Effector memory CD4-positive, alpha-beta T cell (primary cell): ENCODE measurements around the gene NLRP6.
"Not testable (repeated sequence)": the region's sequence is repeated elsewhere in the genome, so short reads cannot be mapped to it uniquely, and the experiment has no call there.

Experiments used
- DNase-seq, 3 donors: peaks; one replicate each; pipeline ENCODE4 v3.0.0-alpha.2; 2020
- H3K27ac ChIP-seq: 2 replicates; pipeline ENCODE4 v1.7.0; 2013; ENCODE audit warnings: mild to moderate bottlenecking, low read length, moderate library complexity; ENCODE audit not compliant: insufficient read depth, poor library complexity, severe bottlenecking
- H3K27me3 ChIP-seq: replicated peaks from 2 replicates; pipeline ENCODE4 v1.7.0; 2013; ENCODE audit warnings: mild to moderate bottlenecking, low read length; ENCODE audit not compliant: insufficient read depth, control insufficient read depth, poor library complexity, severe bottlenecking
- H3K36me3 ChIP-seq: 2 replicates; pipeline ENCODE4 v1.7.0; 2013; ENCODE audit warnings: mild to moderate bottlenecking, low read length, moderate library complexity; ENCODE audit not compliant: control insufficient read depth, insufficient read depth
- H3K4me1 ChIP-seq: 2 replicates; pipeline ENCODE4 v1.7.0; 2013; ENCODE audit warnings: low read length, mild to moderate bottlenecking; ENCODE audit not compliant: control insufficient read depth, insufficient read depth, poor library complexity, severe bottlenecking
- H3K4me3 ChIP-seq: 2 replicates; pipeline ENCODE4 v1.7.0; 2013; ENCODE audit warnings: low read length, low read depth, mild to moderate bottlenecking; ENCODE audit not compliant: insufficient read depth, poor library complexity, severe bottlenecking
- H3K9me3 ChIP-seq: 2 replicates; pipeline ENCODE4 v1.7.0; 2013; ENCODE audit warnings: mild to moderate bottlenecking, low read length, moderate library complexity; ENCODE audit not compliant: control insufficient read depth

Gene NLRP6

DNA sequence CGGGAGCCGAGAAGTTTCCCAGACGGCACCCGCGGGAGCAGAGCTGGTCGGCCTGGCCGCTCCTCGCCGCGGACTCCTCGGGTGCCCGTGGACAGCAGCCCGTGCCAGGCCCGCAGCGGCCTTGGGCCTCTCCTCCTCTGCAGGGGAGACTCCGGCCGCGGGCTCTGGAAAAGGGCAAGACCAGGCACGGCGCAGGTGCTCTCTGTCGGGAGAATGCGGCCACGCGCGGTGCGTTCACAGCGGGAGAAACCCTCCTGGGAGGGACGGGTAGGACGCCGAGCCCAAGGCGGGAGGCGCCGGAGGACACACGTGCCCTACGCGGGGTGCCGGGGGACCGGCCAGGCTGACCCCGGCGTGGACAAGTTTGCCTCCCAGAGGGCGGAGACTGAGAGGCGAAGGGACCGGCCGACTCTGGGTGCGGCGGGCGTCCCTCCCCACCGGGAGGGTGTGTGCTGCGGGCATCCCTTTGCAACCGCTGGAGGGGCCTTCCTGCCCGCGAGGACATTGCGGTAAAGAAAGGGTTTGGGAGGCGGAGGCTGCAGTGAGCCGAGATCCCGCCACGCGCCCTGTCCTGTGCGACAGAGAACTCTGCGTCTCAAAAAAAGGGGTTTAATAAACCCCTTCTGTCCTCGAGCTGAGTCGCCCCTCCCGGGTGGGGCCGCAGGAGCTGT, 38.0 kb downstream of the NLRP6 start:
- Histone ChIP-seq H3K27me3 (no peaks in the 10 kb centered on the region), H3K36me3 (peaks cover 7% of the 10 kb centered on the region), H3K9me3 (no peaks in the 10 kb centered on the region), H3K4me1 (peaks cover 29% of the 10 kb centered on the region), H3K27ac (peak overlapping the region; percentile 77), H3K4me3 (peak overlapping the region; percentile 87)
- DNase-seq, result peak in 1 of 3 donors; percentile 26

- Histone ChIP-seq H3K9me3 (no peaks in the 10 kb centered on the region), H3K4me3 (peak overlapping the region; percentile 87), H3K36me3 (peaks cover 7% of the 10 kb centered on the region), H3K27ac (peak overlapping the region; percentile 77), H3K27me3 (no peaks in the 10 kb centered on the region), H3K4me1 (peaks cover 26% of the 10 kb centered on the region)
- no peak for DNase-seq
These were observed 38.7 kb downstream of the NLRP6 start for GRCh38 chr11:316891-317301.

- Histone ChIP-seq H3K27ac (peak overlapping the region; percentile 77), H3K4me3 (peak overlapping the region; percentile 87), H3K4me1 (peaks cover 17% of the 10 kb centered on the region)
- H3K36me3 ChIP-seq, DNase-seq, H3K27me3 ChIP-seq, H3K9me3 ChIP-seq: not testable (repeated sequence)
These were observed 39.6 kb downstream of the NLRP6 start for GRCh38 chr11:317668-318404.

DNA sequence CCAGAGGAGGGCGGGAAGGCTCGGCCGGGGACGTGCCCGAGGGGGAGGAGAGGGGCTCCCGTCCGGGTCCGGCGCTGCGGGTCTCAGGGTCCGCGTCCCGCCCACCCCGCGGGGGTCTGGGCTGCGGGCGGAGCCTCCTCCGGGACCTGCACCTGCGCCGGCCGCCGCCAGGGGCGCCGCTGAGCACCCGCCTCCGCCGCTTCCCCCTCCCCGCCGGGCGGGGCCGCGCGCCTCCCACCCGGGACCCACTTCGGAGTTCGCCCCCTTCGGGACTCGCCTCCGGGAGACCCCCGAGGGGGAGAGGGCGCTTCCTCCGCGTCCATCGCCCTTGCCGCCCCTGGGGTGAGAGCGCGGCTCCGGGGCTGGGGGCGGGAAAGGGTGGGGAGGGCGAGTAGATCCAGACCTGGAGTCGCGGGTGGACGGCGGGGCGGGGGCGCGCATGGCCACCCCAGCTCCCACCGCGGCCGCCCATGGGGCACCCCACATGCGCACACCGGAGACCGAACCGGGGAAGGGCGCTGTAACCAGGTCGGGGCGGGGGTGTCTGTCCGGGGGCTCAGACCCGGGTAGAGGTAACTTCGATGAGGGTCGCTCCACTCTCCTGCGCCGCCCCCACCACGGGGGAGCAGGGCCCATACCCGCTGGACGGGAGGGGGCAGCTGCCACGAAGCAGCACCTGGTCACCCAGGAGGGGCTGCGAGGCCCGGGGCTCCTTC, 40.4 kb downstream of the NLRP6 start:
- Histone ChIP-seq H3K4me3 (peak overlapping the region; percentile 39), H3K27ac (peak overlapping the region; percentile 58)
- not testable (repeated sequence) for H3K36me3 ChIP-seq, DNase-seq, H3K27me3 ChIP-seq, H3K9me3 ChIP-seq, H3K4me1 ChIP-seq

GRCh38 chr11:319121-319887, 41.1 kb downstream of the NLRP6 start:
- H3K27me3 ChIP-seq, H3K4me1 ChIP-seq, DNase-seq, H3K9me3 ChIP-seq, H3K36me3 ChIP-seq: not testable (repeated sequence)
- H3K4me3 ChIP-seq, result peak overlapping the region; percentile 39
- peak overlapping the region; percentile 58 for H3K27ac ChIP-seq

DNA sequence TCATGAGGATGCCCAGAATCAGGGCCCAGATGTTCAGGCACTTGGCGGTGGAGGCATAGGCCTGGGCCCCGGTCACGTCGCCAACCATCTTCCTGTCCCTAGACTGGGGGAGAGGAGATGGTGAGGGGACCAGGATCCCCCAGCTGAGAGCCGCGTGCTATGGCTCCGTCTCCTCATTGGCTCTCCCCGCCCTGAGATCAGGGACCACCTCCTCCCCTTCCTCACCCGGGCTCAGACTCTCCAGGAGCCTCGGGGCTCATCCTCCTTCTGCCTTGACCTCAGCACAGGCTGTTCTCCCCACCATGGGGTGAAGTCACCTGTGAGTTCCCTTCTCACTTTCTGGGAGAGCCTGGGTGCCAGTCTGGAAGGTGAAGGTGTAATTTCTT, 41.7 kb downstream of the NLRP6 start:
- Histone ChIP-seq H3K4me1 (peaks cover 13% of the 10 kb centered on the region), H3K4me3 (peak overlapping the region; percentile 39), H3K27ac (peak overlapping the region; percentile 58)
- not testable (repeated sequence) for DNase-seq, H3K9me3 ChIP-seq, H3K27me3 ChIP-seq, H3K36me3 ChIP-seq

- no peak for DNase-seq
- Histone ChIP-seq H3K4me1 (peaks cover 25% of the 10 kb centered on the region), H3K9me3 (no peaks in the 10 kb centered on the region), H3K4me3 (no peak overlapping the region), H3K27ac (no peak overlapping the region), H3K27me3 (no peaks in the 10 kb centered on the region), H3K36me3 (no peaks in the 10 kb centered on the region)
These were observed 45.9 kb downstream of the NLRP6 start for GRCh38 chr11:324156-324555.

DNA sequence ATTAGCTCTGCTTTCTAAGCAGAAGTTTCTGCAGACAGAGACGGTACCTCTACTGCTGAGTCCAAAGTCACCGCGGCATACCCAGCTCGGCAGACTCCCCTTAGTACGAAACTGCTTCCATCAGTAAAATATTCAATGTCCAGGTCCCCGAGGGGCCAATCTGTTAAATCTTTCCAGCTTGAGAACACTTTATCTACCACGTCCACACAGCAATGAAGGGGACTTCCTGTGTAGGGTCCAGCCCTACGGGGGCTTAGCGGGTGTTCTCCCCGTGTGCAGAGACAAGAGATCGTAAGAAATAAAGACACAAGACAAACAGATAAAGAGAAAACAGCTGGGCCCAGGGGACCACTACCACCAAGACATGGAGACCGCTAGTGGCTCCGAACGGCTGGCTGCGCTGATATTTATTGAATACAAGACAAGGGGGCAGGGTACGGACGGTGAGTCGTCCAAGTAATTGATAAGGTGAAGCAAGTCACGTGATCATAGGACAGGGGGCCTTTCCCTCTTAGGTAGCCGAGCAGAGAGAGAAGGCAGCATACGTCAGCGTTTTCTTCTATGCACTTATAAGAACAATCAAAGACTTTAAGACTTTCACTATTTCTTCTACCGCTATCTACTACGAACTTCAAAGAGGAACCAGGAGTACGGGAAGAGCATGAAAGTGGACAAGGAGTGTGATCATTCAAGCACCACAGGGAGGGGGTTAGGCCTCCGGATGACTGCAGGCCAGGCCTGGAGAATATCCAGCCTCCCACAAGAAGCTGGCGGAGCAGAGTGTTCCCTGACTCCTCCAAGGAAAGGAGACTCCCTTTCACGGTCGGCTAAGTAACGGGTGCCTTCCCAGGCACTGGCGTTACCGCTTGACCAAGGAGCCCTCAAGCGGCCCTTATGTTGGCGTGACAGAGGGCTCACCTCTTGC, 46.6 kb downstream of the NLRP6 start:
- not testable (repeated sequence) for H3K36me3 ChIP-seq, H3K9me3 ChIP-seq, DNase-seq, H3K27me3 ChIP-seq, H3K4me3 ChIP-seq, H3K27ac ChIP-seq
- H3K4me1 ChIP-seq, result peaks cover 25% of the 10 kb centered on the region
